OCI-LY1 (cell line): ENCODE results near the gene GNPTG.

Experiments
- H2AFZ ChIP-seq: fragments of 200-600 bp; sonication (generic), shearing (Covaris generic); 2 replicates; pipeline ENCODE4 v1.6.0; 2014; ENCODE audit warnings: antibody characterized with exemption, mild to moderate bottlenecking, low read length
- H3F3A ChIP-seq: fragments of 200-600 bp; sonication (generic), shearing (Covaris generic); 2 replicates; pipeline ENCODE4 v1.6.0; 2014; ENCODE audit warnings: mild to moderate bottlenecking, antibody characterized with exemption, low read length, moderate library complexity; ENCODE audit not compliant: insufficient read depth
- H3K27ac ChIP-seq: fragments of 200-600 bp; sonication (generic); 2 replicates; pipeline ENCODE4 v1.5.1; 2014; ENCODE audit warnings: low read length, mixed run types, mild to moderate bottlenecking, low read depth; ENCODE audit not compliant: poor library complexity, severe bottlenecking
- H3K27me3 ChIP-seq: fragments of 200-600 bp; sonication (generic); 2 replicates; pipeline ENCODE4 v1.6.0; 2014; ENCODE audit warnings: antibody characterized with exemption, mild to moderate bottlenecking, low read length, moderate library complexity; ENCODE audit not compliant: insufficient read depth
- H3K36me3 ChIP-seq: fragments of 200-600 bp; sonication (generic); 2 replicates; pipeline ENCODE4 v1.6.1; 2014; ENCODE audit warnings: mild to moderate bottlenecking, antibody characterized with exemption, low read length, moderate library complexity, mixed read lengths; ENCODE audit not compliant: insufficient read depth
- H3K4me1 ChIP-seq: fragments of 200-600 bp; sonication (generic); 2 replicates; pipeline ENCODE4 v1.5.1; 2014; ENCODE audit warnings: mild to moderate bottlenecking, low read length, moderate library complexity; ENCODE audit not compliant: insufficient read depth, severe bottlenecking
- H3K4me2 ChIP-seq: fragments of 200-600 bp; sonication (generic), shearing (Covaris generic); 2 replicates; pipeline ENCODE4 v1.6.1; 2014; ENCODE audit warnings: low read length
- H3K4me3 ChIP-seq: fragments of 200-600 bp; sonication (generic); 2 replicates; pipeline ENCODE4 v1.5.1; 2014; ENCODE audit warnings: low read length, low read depth, mild to moderate bottlenecking, mixed read lengths; ENCODE audit not compliant: poor library complexity, severe bottlenecking
- H3K79me2 ChIP-seq: fragments of 200-600 bp; shearing (Covaris generic); 2 replicates; pipeline ENCODE4 v1.6.1; 2016; ENCODE audit warnings: mixed run types, low read length, mixed read lengths; ENCODE audit not compliant: insufficient read depth
- H3K9ac ChIP-seq: fragments of 200-600 bp; sonication (generic), shearing (Covaris generic); 2 replicates; pipeline ENCODE4 v1.6.1; 2014; ENCODE audit warnings: mild to moderate bottlenecking, low read length, mixed read lengths
- H3K9me2 ChIP-seq: fragments of 200-600 bp; sonication (generic), shearing (Covaris generic); 2 replicates; pipeline ENCODE4 v1.6.1; 2014; ENCODE audit warnings: low read depth, mild to moderate bottlenecking, low read length, mixed read lengths
- H3K9me3 ChIP-seq: fragments of 200-600 bp; shearing (Covaris generic); 2 replicates; pipeline ENCODE4 v1.6.1; 2014; ENCODE audit warnings: low read length, mixed read lengths
- H4K20me1 ChIP-seq: fragments of 200-600 bp; sonication (generic), shearing (Covaris generic); 2 replicates; pipeline ENCODE4 v1.6.0; 2016; ENCODE audit warnings: mild to moderate bottlenecking, low read length; ENCODE audit not compliant: insufficient read depth
- EZH2 ChIP-seq: fragments of 200-600 bp; sonication (generic), shearing (Covaris generic); IDR thresholded peaks from 2 replicates; pipeline ENCODE4 v1.8.0; 2017; ENCODE audit warnings: borderline replicate concordance, mixed run types, mild to moderate bottlenecking, antibody characterized with exemption, low read length, moderate library complexity, mixed read lengths
- TF ChIP-seq, protein P1 (sequence below): fragments of 200-600 bp; sonication (generic), shearing (Covaris generic); IDR thresholded peaks from 2 replicates; pipeline ENCODE4 v1.5.1; 2017; ENCODE audit warnings: mild to moderate bottlenecking, antibody characterized with exemption, low read length, moderate library complexity, mixed read lengths

GNPTG gene

DNA sequence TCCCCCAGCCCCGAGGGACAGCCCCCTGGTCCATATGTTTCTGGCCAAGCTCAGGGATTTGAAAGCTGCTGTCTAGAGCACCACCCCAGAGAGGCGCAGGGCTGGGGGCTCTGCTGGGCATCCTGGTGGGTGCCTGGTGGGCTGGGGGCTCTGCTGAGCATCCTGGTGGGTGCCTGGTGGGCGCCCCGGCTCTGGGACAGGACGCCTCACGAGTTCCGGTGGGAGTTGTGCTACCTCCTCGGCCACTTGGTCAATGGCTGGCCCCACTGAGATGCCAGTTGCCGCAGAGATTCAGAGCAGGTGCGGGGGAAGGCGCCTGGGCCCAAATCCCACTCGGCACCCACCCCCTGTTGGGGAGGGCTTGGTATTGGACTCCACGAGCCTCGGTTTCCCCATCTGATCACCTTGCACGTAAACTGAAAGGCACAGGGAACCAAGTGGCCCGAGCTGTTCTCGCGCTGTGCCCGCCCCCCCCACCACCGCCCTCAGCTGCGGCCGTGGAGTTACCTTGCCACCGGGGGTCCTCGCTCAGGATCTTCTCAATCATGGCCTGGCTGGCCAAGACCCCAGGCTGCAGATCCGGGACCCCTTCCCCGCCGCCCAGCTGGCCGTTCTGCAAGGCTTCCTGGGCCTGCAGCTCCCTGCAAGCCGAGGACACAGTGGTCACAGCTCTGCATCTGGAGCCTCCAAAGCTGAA, 49.5 kb downstream of the GNPTG start:
- TF ChIP-seq, protein P1, sequence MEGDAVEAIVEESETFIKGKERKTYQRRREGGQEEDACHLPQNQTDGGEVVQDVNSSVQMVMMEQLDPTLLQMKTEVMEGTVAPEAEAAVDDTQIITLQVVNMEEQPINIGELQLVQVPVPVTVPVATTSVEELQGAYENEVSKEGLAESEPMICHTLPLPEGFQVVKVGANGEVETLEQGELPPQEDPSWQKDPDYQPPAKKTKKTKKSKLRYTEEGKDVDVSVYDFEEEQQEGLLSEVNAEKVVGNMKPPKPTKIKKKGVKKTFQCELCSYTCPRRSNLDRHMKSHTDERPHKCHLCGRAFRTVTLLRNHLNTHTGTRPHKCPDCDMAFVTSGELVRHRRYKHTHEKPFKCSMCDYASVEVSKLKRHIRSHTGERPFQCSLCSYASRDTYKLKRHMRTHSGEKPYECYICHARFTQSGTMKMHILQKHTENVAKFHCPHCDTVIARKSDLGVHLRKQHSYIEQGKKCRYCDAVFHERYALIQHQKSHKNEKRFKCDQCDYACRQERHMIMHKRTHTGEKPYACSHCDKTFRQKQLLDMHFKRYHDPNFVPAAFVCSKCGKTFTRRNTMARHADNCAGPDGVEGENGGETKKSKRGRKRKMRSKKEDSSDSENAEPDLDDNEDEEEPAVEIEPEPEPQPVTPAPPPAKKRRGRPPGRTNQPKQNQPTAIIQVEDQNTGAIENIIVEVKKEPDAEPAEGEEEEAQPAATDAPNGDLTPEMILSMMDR = no peak
- no peak for TF ChIP-seq EZH2
- peaks cover 37% of the 10 kb centered on the region for H3K36me3 ChIP-seq
- H3K79me2 ChIP-seq = no peaks in the 10 kb centered on the region
- H4K20me1 ChIP-seq = no peaks in the 10 kb centered on the region
- H3K27me3 ChIP-seq = no peaks in the 10 kb centered on the region
- no peak overlapping the region for H3K9ac ChIP-seq
- H3K4me3 ChIP-seq = no peak overlapping the region
- H3K9me3 ChIP-seq = no peaks in the 10 kb centered on the region
- no peaks in the 10 kb centered on the region for H3K9me2 ChIP-seq
- no peak overlapping the region for H3K27ac ChIP-seq
- H3K4me2 ChIP-seq = no peak overlapping the region
- no peak overlapping the region for H2AFZ ChIP-seq
- H3K4me1 ChIP-seq = no peaks in the 10 kb centered on the region
- no peaks in the 10 kb centered on the region for H3F3A ChIP-seq

DNA sequence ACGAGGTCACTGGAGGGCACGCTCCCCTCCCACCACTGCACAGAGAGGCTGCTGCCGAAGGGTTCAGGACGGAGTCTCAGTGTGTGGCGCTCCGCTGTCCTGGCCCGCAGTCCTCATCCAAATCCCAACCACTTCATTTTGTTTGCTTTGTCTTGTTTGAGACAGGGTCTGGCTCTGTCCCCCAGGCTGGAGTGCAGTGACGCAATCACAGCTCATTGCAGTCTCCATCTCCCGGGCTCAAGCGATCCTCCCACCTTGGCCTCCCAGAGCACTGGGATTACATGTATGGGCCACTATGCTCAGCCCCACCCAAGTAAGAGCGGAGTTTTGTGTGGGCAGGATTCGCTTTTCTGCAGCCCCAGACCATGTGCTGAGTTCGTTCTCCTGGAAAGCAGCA, 50.0 kb downstream of the GNPTG start:
- Histone ChIP-seq H3K36me3 (peaks cover 37% of the 10 kb centered on the region), H2AFZ (no peak overlapping the region), H3F3A (no peaks in the 10 kb centered on the region), H3K9me3 (no peaks in the 10 kb centered on the region), H4K20me1 (no peaks in the 10 kb centered on the region), H3K9ac (no peak overlapping the region), H3K27ac (no peak overlapping the region), H3K27me3 (no peaks in the 10 kb centered on the region), H3K79me2 (no peaks in the 10 kb centered on the region), H3K4me2 (no peak overlapping the region), H3K9me2 (no peaks in the 10 kb centered on the region), H3K4me1 (no peaks in the 10 kb centered on the region), H3K4me3 (no peak overlapping the region)
- TF ChIP-seq EZH2 = no peak
- TF ChIP-seq, protein P1 = no peak

DNA sequence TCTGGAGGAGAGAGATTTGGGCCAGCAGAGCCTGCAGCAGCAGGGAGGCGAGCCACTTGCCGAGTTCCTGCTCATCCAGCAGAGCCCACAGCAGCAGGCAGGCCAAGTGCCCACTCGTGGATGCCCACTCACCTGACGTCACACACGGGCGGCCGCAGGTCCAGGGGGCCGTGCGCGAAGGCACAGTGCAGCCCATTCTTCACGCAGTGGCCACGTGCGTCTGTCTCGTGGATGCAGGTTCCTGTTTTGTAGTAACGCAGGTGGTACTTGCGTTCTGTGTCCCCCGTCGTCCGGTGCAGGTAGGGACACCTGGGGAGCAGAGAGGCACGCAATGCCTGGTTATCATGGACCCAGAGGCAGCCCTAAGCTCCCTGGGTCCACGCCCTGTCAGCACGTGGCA, 51.3 kb downstream of the GNPTG start:
- no peak overlapping the region for H3K4me3 ChIP-seq
- no peak overlapping the region for H2AFZ ChIP-seq
- peaks cover 4% of the 10 kb centered on the region for H3K4me1 ChIP-seq
- no peak overlapping the region for H3K27ac ChIP-seq
- no peaks in the 10 kb centered on the region for H3K9me3 ChIP-seq
- H4K20me1 ChIP-seq = no peaks in the 10 kb centered on the region
- peaks cover 34% of the 10 kb centered on the region for H3K36me3 ChIP-seq
- H3K9ac ChIP-seq = no peak overlapping the region
- no peak overlapping the region for H3K4me2 ChIP-seq
- H3K79me2 ChIP-seq = no peaks in the 10 kb centered on the region
- no peaks in the 10 kb centered on the region for H3F3A ChIP-seq
- no peaks in the 10 kb centered on the region for H3K9me2 ChIP-seq
- H3K27me3 ChIP-seq = no peaks in the 10 kb centered on the region
- TF ChIP-seq, protein P1 = no peak
- TF ChIP-seq EZH2 = no peak
